ENCODE results near the gene MEIS1. TPM values are rescaled to one million over a fixed set of nuclear protein-coding genes. Genes with fewer than 3 reads are reported as not detected.

The MEIS1 gene
- polyA plus RNA-seq, 2 donors: 16.8 to 30.4 TPM

GRCh38 chr2:66567729-66568128, 132.8 kb downstream of the MEIS1 start:
- H3K4me1 ChIP-seq (ENCODE audit: control insufficient read depth in 2 of 2, insufficient read depth in 2 of 2, low read length in 1 of 2): no peaks in the 10 kb centered on the region
- H3K27ac ChIP-seq (ENCODE audit: low read depth in 2 of 2, low read length in 1 of 2): no peak overlapping the region
- H3K9me3 ChIP-seq (ENCODE audit: control insufficient read depth in 2 of 2, insufficient read depth in 1 of 2, low read depth in 1 of 2, low read length in 1 of 2): no peaks in the 10 kb centered on the region
- H3K4me3 ChIP-seq (ENCODE audit: low read depth in 1 of 2, low read length in 2 of 2): no peak overlapping the region
- H3K27me3 ChIP-seq (ENCODE audit: control insufficient read depth in 1 of 2, insufficient read depth in 2 of 2, low read length in 2 of 2): no peaks in the 10 kb centered on the region
- whole genome bisulfite sequencing, 2 donors: 58 to 70% methylated on average over 2 of the region's 2 CpGs
- H3K36me3 ChIP-seq (ENCODE audit: control insufficient read depth in 2 of 2, insufficient read depth in 2 of 2, low read length in 1 of 2): peaks cover 0 to 6% of the 10 kb centered on the region in 2 donors

- H3K9me3 ChIP-seq (ENCODE audit: control insufficient read depth in 2 of 2, insufficient read depth in 1 of 2, low read depth in 1 of 2, low read length in 1 of 2): no peaks in the 10 kb centered on the region
- H3K27me3 ChIP-seq (ENCODE audit: control insufficient read depth in 1 of 2, insufficient read depth in 2 of 2, low read length in 2 of 2): no peaks in the 10 kb centered on the region
- peaks cover 0 to 6% of the 10 kb centered on the region in 2 donors for H3K36me3 ChIP-seq (ENCODE audit: control insufficient read depth in 2 of 2, insufficient read depth in 2 of 2, low read length in 1 of 2)
- no peak overlapping the region for H3K27ac ChIP-seq (ENCODE audit: low read depth in 2 of 2, low read length in 1 of 2)
- H3K4me1 ChIP-seq (ENCODE audit: control insufficient read depth in 2 of 2, insufficient read depth in 2 of 2, low read length in 1 of 2): no peaks in the 10 kb centered on the region
- H3K4me3 ChIP-seq (ENCODE audit: low read depth in 1 of 2, low read length in 2 of 2): no peak overlapping the region
- WGBS, 2 donors: 86 to 91% methylated on average over 4 of the region's 4 CpGs
Measured at GRCh38 chr2:66568650-66569300, 133.8 kb downstream of the MEIS1 start.

GRCh38 chr2:66569321-66569851, 134.5 kb downstream of the MEIS1 start:
- Histone ChIP-seq H3K9me3 (ENCODE audit: control insufficient read depth in 2 of 2, insufficient read depth in 1 of 2, low read depth in 1 of 2, low read length in 1 of 2) (no peaks in the 10 kb centered on the region), H3K27ac (ENCODE audit: low read depth in 2 of 2, low read length in 1 of 2) (no peak overlapping the region), H3K36me3 (ENCODE audit: control insufficient read depth in 2 of 2, insufficient read depth in 2 of 2, low read length in 1 of 2) (peaks cover 0 to 6% of the 10 kb centered on the region in 2 donors), H3K27me3 (ENCODE audit: control insufficient read depth in 1 of 2, insufficient read depth in 2 of 2, low read length in 2 of 2) (no peaks in the 10 kb centered on the region), H3K4me3 (ENCODE audit: low read depth in 1 of 2, low read length in 2 of 2) (no peak overlapping the region), H3K4me1 (ENCODE audit: control insufficient read depth in 2 of 2, insufficient read depth in 2 of 2, low read length in 1 of 2) (no peaks in the 10 kb centered on the region)
- WGBS, 2 donors: 59 to 69% methylated on average over 4 of the region's 4 CpGs

- Histone ChIP-seq H3K27me3 (ENCODE audit: control insufficient read depth in 1 of 2, insufficient read depth in 2 of 2, low read length in 2 of 2) (no peaks in the 10 kb centered on the region), H3K9me3 (ENCODE audit: control insufficient read depth in 2 of 2, insufficient read depth in 1 of 2, low read depth in 1 of 2, low read length in 1 of 2) (no peaks in the 10 kb centered on the region), H3K36me3 (ENCODE audit: control insufficient read depth in 2 of 2, insufficient read depth in 2 of 2, low read length in 1 of 2) (peaks cover 0 to 6% of the 10 kb centered on the region in 2 donors), H3K4me3 (ENCODE audit: low read depth in 1 of 2, low read length in 2 of 2) (no peak overlapping the region), H3K4me1 (ENCODE audit: control insufficient read depth in 2 of 2, insufficient read depth in 2 of 2, low read length in 1 of 2) (no peaks in the 10 kb centered on the region), H3K27ac (ENCODE audit: low read depth in 2 of 2, low read length in 1 of 2) (no peak overlapping the region)
- WGBS, 2 donors: 68 to 74% methylated on average over 2 of the region's 2 CpGs
Measured at GRCh38 chr2:66569974-66570373, 135.0 kb downstream of the MEIS1 start.

- Histone ChIP-seq H3K4me3 (ENCODE audit: low read depth in 1 of 2, low read length in 2 of 2) (no peak overlapping the region), H3K27me3 (ENCODE audit: control insufficient read depth in 1 of 2, insufficient read depth in 2 of 2, low read length in 2 of 2) (no peaks in the 10 kb centered on the region), H3K36me3 (ENCODE audit: control insufficient read depth in 2 of 2, insufficient read depth in 2 of 2, low read length in 1 of 2) (peaks cover 0 to 6% of the 10 kb centered on the region in 2 donors), H3K4me1 (ENCODE audit: control insufficient read depth in 2 of 2, insufficient read depth in 2 of 2, low read length in 1 of 2) (no peaks in the 10 kb centered on the region), H3K27ac (ENCODE audit: low read depth in 2 of 2, low read length in 1 of 2) (no peak overlapping the region), H3K9me3 (ENCODE audit: control insufficient read depth in 2 of 2, insufficient read depth in 1 of 2, low read depth in 1 of 2, low read length in 1 of 2) (no peaks in the 10 kb centered on the region)
- WGBS, 2 donors: 76 to 78% methylated on average over 3 of the region's 3 CpGs
Measured at GRCh38 chr2:66570471-66570870, 135.5 kb downstream of the MEIS1 start.

- Histone ChIP-seq H3K36me3 (ENCODE audit: control insufficient read depth in 2 of 2, insufficient read depth in 2 of 2, low read length in 1 of 2) (peaks cover 0 to 6% of the 10 kb centered on the region in 2 donors), H3K4me1 (ENCODE audit: control insufficient read depth in 2 of 2, insufficient read depth in 2 of 2, low read length in 1 of 2) (no peaks in the 10 kb centered on the region), H3K27me3 (ENCODE audit: control insufficient read depth in 1 of 2, insufficient read depth in 2 of 2, low read length in 2 of 2) (no peaks in the 10 kb centered on the region), H3K27ac (ENCODE audit: low read depth in 2 of 2, low read length in 1 of 2) (no peak overlapping the region), H3K4me3 (ENCODE audit: low read depth in 1 of 2, low read length in 2 of 2) (no peak overlapping the region), H3K9me3 (ENCODE audit: control insufficient read depth in 2 of 2, insufficient read depth in 1 of 2, low read depth in 1 of 2, low read length in 1 of 2) (no peaks in the 10 kb centered on the region)
- 73% methylated on average over 6 of the region's 6 CpGs for WGBS, 2 donors
Measured at GRCh38 chr2:66571918-66572317, 137.0 kb downstream of the MEIS1 start.

- H3K36me3 ChIP-seq (ENCODE audit: control insufficient read depth in 2 of 2, insufficient read depth in 2 of 2, low read length in 1 of 2): peaks cover 0 to 6% of the 10 kb centered on the region in 2 donors
- no peak overlapping the region for H3K27ac ChIP-seq (ENCODE audit: low read depth in 2 of 2, low read length in 1 of 2)
Measured at GRCh38 chr2:66572391-66572790, 137.5 kb downstream of the MEIS1 start.

GRCh38 chr2:66573416-66573815, 138.5 kb downstream of the MEIS1 start:
- Histone ChIP-seq H3K9me3 (ENCODE audit: control insufficient read depth in 2 of 2, insufficient read depth in 1 of 2, low read depth in 1 of 2, low read length in 1 of 2) (peaks cover 0 to 4% of the 10 kb centered on the region in 2 donors), H3K4me1 (ENCODE audit: control insufficient read depth in 2 of 2, insufficient read depth in 2 of 2, low read length in 1 of 2) (peaks cover 0 to 4% of the 10 kb centered on the region in 2 donors), H3K27ac (ENCODE audit: low read depth in 2 of 2, low read length in 1 of 2) (peak overlapping the region in 1 of 2 donors; percentile 51), H3K4me3 (ENCODE audit: low read depth in 1 of 2, low read length in 2 of 2) (no peak overlapping the region), H3K27me3 (ENCODE audit: control insufficient read depth in 1 of 2, insufficient read depth in 2 of 2, low read length in 2 of 2) (peaks cover 0 to 4% of the 10 kb centered on the region in 2 donors), H3K36me3 (ENCODE audit: control insufficient read depth in 2 of 2, insufficient read depth in 2 of 2, low read length in 1 of 2) (peaks cover 0 to 6% of the 10 kb centered on the region in 2 donors)
- WGBS, 2 donors: 49 to 67% methylated on average over 7 of the region's 7 CpGs

More at GRCh38 chr2:66572391-66572790, 137.5 kb downstream of the MEIS1 start:
- WGBS, 2 donors: 72 to 77% methylated on average over 3 of the region's 3 CpGs
- H3K4me1 ChIP-seq (ENCODE audit: control insufficient read depth in 2 of 2, insufficient read depth in 2 of 2, low read length in 1 of 2): peaks cover 0 to under 1% of the 10 kb centered on the region in 2 donors
- no peaks in the 10 kb centered on the region for H3K27me3 ChIP-seq (ENCODE audit: control insufficient read depth in 1 of 2, insufficient read depth in 2 of 2, low read length in 2 of 2)
- H3K4me3 ChIP-seq (ENCODE audit: low read depth in 1 of 2, low read length in 2 of 2): no peak overlapping the region
- no peaks in the 10 kb centered on the region for H3K9me3 ChIP-seq (ENCODE audit: control insufficient read depth in 2 of 2, insufficient read depth in 1 of 2, low read depth in 1 of 2, low read length in 1 of 2)

GRCh38 chr2:66573821-66574233, 138.9 kb downstream of the MEIS1 start:
- no peak overlapping the region for H3K4me3 ChIP-seq (ENCODE audit: low read depth in 1 of 2, low read length in 2 of 2)

More at GRCh38 chr2:66573821-66574233, 138.9 kb downstream of the MEIS1 start:
- H3K27me3 ChIP-seq (ENCODE audit: control insufficient read depth in 1 of 2, insufficient read depth in 2 of 2, low read length in 2 of 2): peaks cover 0 to 4% of the 10 kb centered on the region in 2 donors
- H3K4me1 ChIP-seq (ENCODE audit: control insufficient read depth in 2 of 2, insufficient read depth in 2 of 2, low read length in 1 of 2): peaks cover 0 to 4% of the 10 kb centered on the region in 2 donors
- whole genome bisulfite sequencing, 2 donors: 42 to 59% methylated on average over 8 of the region's 8 CpGs
- H3K9me3 ChIP-seq (ENCODE audit: control insufficient read depth in 2 of 2, insufficient read depth in 1 of 2, low read depth in 1 of 2, low read length in 1 of 2): peaks cover 0 to 4% of the 10 kb centered on the region in 2 donors
- H3K27ac ChIP-seq (ENCODE audit: low read depth in 2 of 2, low read length in 1 of 2): peak overlapping the region in 1 of 2 donors; percentile 17
- H3K36me3 ChIP-seq (ENCODE audit: control insufficient read depth in 2 of 2, insufficient read depth in 2 of 2, low read length in 1 of 2): peaks cover 0 to 6% of the 10 kb centered on the region in 2 donors
